HG03342 (cell line): ENCODE data around the gene UFD1.

Experiments
- ATAC-seq: cut with Tn5 transposase; IDR thresholded peaks from one replicate; pipeline ENCODE4 v1.9.1; 2021; ENCODE audit warnings: mild to moderate bottlenecking, moderate library complexity; ENCODE audit not compliant: unreplicated experiment

Gene UFD1, protein sequence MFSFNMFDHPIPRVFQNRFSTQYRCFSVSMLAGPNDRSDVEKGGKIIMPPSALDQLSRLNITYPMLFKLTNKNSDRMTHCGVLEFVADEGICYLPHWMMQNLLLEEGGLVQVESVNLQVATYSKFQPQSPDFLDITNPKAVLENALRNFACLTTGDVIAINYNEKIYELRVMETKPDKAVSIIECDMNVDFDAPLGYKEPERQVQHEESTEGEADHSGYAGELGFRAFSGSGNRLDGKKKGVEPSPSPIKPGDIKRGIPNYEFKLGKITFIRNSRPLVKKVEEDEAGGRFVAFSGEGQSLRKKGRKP

DNA sequence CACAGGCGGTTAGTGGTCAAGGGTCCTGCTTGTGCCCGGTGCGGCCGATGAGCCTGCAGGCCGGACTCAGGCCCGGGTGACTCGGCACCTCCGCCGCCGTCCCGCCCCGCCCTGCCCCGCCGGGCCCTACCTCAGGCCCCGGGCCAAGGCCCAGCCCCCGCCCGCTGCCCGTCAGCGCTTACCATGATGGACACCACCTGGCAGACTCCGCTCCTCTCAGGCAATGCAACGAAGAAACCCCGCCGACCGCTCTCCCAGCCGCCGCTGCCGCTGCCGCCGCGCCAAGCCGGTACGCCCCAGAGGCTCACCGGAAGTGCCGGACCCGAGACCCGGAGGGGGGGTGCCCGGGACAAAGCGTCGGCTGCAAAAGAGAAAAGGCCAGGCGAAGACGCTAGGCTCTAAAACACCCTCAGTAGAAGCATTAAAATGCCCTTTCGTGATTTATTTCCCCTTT is at the start of gene UFD1:
Gene UFD1 (minus strand): TSS at position 293 of the 454 bp plus-strand sequence. CDS start 108 bp downstream, at position 185.
- peak; percentile 43 for ATAC-seq

DNA sequence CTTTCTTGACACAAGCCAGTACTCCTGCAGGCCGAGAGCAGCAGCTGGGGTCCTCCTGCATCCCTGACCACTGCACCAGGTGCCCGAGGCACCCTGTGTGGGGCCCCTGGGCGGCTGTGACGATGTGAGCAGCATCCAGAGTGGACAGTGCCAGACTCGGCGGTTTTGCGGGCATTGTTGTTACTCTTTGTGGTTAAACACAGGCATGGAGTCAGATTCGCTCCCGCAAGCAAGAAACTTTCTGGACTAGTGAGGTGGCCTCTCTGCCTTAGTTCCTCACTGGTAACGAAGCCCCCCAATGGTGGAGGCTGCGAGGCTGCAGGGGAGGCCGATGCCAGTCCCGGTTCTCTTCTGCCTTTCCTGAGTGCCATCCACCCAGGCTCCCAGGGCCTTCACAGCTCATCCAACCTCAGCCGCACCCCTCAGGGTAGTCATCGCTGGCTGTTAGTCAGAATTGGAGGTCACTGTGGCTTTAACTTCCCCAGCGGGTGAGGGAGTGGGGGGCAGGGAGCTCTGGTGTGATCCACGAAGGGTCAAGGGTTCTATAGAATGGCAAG is 48.9 kb upstream of the UFD1 start:
- no peak for ATAC-seq

DNA sequence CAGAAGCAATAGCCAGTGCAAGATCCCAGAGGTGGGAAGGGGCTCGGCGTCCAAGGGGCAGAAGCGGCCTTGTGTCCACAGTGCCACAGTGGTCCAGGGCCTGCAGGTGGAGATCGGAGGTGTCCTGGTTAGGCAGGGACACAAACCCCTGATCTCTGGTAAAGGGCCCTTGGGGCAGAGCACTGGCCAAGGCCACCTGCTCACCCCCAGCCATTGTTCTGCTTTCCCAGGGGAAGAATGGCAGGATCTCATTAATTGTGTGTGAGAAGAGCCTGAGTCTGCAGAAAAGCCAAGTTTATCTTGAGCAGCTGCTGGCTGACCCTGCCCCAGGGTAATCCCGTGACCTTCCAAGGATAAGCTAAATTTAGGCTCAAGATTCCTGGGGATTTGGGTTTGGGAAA is 48.3 kb upstream of the UFD1 start:
- no peak for ATAC-seq

DNA sequence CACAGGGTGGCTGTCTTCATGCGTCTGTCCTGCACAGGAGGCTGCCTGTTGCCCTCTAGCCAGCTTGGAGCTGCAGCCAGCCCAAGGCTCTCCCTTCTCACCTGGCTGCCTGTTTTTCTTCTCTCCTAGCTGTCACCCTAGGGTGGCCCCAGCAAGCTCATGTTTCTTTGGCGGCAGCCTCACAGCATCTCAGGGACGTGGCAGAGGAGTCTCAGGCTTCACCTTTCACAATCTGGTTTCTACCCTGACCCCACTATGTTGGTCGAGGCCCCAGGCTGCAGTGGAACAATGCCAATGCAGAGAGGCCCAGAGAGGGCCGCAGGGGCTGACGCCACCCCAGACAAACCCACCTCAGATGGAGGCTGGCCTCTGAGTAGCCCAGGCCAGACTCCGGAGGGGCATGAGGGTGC is 47.7 kb upstream of the UFD1 start:
- ATAC-seq, result no peak

DNA sequence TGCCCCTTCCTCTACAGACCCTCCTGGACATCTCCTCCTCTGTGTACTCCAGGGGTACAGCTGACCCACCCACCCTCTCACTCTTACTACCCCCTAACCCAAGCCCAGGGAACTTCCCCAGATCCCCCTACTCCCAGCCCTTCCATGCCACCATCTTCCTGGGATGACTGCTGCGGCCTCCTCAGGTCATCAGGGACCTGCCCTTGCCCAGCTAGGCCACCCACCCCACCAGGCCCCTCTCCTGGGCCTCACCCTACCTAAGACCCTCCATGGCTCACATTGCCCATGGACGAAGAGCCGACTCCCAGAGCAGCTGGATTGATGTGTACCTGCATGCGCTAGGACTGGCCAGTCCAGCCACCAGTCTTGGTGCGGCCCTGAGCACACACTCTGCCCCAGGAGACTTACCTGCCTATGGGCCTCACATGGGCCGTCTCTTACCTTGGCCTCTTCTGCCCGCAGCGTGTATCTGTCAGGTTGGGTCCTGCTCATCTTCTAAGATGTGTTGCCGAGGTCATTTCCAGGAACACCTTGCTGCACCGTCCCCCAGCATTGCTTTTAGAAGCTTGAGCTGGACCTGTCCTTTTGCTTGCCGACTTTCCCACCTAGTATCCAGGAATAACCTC is 47.2 kb upstream of the UFD1 start:
- no peak for ATAC-seq

DNA sequence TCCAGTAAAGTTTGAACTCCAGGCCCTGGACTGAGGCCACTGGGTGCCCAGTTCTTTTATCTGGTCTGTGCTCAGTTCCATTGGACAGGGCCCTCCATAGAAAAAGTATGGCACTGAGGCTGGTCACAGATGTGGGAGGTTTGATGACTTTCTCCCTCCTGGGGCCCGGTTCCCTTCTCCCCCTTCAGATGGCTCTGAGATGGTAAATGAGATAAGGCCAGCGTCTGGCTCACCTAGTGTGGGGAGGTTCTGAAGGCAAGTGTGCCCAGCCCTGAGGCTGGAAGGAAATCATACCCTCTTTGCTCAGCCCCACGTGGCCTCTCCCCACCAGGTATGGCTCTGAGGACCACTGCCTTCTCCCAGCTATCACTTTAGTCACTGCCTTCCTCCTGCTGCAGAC is 46.7 kb upstream of the UFD1 start:
- ATAC-seq, result no peak

DNA sequence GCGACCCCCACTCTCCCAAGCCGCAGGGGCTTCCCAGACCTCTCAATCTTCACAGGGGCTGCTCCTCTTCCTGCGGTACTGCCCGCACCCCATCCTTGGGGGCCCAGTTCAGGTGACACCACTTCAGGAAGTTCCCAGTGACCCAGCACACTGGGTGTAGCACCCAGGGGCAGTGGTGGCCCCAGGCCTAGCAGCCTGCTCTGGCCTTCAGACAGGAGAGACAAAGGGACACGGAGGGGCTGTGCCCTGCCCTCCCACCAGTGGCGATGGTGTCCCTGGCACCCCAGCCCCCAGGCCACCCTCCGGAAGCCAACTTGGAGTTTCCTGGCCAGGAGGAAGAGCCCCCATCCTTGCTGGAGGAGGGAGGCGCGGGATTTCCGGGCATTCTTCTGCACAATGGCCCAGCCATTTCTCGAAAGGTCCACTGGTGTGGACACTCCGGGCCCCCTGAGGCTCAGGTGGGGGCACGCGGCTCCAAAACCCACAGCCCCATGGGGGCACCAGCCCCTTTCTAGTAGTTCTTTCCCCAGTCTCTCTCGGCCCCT is 46.2 kb upstream of the UFD1 start:
- no peak for ATAC-seq

DNA sequence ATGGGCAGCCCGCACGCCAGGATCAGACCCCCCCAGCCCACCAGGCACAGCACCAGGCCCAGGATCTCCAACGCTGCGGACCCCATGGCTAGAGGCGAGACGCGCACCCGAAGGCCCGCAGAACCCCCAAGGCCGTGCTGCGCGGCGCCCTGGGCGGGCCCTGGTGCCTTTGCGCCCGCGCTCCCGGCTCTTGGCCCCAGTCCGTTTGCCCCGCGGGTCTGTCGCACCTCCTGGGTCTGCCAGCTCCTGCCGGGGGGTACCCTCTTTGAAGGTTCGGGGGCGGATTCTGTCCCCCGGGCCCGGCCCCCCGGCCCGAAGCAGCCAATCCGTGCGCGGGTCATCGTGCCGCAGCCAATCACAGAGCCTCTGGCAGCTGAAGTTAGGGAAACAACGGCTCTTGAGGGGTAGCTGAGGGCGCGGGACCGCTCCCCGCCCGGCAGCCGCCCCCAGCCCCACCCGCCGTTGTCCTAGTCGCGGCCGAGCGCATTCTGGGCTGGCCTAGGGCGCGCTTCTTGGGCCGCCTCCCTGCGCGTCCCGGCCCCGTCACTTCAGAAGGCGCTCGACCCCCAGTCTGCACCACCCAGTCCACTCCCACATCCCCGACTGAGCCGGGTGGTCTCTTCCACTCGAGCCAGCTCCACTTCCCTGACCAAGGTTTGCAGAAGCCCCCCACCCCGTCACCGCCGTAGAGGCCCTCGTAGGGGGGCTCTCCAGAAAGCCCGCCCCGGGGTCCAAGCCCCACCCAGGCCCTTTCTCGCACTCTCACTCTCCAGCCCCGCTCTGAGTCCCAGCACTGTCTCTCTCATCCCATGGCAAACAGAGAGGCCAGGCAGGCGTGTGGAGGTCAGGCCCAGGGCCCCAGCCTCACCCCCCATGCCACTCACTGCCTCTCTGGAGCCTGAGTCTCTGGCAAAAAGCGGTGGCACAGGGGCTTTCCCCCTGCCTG is 45.5 kb upstream of the UFD1 start, which contains the start of gene CLDN5:
Gene CLDN5 (minus strand): TSS at position 241 of the 946 bp plus-strand sequence. CDS start 155 bp downstream, at position 86.
- ATAC-seq, result no peak

DNA sequence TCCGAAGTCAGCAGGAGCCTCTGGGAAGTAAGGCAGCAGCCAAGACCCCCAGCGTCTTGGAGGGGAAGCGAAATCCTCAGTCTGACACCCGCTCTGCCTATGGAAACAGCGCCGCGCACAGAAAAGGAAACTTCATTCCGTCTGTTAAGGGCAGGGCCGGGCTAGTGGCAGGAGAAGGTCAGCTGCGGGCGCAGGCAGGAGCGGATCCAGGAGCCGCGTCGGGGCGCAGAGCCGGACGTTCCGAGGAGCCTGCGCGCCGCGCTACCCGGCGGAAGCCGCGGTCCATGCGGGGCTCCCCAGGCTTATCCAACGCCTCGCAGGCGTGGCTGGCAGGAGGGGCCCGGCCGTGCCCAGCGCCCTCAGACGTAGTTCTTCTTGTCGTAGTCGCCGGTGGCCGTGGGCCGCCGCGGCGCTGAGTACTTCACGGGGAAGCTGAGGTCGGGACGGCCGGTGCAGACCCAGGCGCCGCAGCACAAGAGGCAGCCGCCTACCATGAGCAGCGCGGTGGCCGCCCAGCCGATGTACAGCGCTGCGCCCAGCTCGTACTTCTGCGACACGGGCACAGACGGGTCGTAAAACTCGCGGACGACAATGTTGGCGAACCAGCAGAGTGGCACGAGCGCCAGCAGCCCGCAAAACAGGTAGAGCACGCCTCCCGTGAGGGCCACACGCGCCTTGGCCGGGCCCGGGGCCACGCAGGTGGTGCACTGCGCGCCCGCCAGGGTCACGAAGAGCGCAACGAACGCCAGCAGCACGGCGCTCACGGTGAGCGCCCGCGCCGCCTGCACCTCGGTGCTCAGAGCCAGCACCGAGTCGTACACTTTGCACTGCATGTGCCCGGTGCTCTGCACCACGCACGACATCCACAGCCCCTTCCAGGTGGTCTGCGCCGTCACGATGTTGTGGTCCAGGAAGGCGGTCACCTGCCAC is 44.5 kb upstream of the UFD1 start:
- ATAC-seq, result no peak

DNA sequence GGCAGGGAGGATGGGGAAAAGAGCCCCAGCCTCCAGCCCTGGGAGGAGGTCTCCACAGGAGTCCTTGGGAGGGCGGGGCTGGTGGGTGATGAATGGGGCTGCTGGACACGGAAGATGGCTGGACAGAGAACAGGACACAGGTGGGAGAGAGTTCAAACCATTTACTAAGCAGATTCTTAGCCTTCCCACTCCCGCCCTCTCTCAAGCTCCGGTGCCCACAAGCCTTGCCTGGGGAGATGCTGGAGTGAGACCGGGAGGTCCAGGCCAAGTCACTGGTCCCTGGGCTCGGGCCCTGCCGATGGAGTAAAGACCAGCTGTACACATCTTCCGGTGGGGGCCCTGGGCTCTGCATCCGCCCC is 43.9 kb upstream of the UFD1 start:
- ATAC-seq, result no peak

DNA sequence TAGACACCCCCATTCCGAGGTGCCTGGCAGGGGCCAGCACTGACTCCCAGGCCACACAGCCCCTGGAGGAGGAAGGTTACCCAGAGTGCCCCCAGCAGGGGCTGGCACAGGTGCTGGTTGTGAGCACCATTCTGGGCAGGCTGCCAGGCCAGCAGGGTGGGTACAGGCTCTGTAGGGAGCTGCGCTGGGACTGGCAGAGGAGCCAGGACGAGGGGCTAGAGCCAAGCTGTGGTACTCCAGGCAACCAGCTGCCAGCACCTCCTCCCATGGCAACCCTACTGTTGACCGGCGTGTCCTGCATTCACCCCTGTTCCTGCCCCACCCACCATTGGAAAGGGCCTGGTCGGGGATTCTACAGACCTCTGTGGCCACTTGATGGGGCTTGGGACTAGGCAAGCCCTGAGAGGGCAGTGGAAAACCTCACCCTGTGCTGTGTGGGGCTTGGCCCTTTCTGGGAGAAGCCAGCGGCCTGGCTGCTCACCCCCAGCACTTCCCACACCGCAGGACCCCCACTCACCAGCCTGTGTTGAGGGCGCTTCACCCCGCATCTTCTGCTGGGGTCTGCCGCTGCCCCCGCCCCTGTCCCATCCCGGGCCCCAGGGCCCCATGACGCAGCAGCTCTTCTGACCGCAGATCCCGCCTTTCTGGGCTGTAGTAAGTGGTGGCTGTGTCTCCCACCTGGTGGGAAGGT is 43.3 kb upstream of the UFD1 start:
- no peak for ATAC-seq

DNA sequence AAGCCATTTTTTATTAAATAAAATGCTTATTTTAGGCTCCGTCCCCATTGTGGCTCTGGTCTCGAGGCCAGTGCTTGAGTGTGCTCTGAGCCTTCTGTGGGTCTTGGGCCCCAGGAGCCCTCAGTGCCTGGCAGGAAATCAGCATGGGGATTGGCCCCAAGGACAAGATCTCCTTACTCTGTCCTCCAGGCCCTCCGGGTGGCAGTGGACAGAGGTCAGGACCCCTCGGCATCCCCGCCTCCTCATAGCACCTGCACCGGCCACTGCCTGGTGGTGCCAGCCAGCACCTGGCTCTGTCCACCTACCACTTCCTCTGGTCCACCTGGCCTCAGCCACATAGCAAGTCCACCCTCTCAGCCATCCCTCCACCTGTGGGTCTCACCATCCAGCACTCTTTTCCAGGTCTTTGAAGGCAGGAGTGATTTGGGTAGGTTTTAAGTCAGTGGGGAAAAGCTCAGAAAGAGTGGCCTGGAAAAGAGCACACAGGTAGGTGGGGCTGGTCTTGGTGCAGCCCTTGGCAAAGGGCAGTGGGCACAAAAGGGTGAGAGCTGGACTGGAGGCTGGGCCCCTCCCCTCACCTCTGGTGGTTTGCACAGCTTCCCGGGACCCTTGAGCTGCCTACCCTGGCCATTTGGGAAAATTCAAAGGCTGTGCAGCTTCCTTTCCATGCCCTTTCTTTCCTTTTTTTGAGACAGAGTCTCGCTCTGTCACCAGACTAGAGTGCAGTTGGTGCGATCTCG is 41.7 kb upstream of the UFD1 start:
- ATAC-seq, result no peak

DNA sequence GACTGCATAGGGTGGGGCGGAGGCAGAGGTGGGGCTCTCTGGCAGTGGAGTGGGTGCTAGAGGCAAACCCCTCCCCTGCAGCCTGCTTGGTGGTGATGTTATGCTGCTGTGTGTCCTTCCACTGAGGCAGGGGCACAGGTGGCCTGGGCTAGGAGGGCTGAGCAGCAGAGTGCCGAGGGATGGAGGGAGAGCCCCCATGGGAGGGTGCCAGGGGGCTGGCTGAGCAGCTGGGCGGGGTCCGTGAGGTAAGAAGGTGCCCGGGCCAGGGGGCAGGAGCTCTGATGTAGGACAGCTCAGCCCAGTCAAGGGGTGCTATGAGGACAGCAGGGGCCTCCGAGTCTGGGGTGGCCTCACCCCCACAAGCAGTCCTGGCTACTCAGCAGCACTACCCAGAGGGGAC is 41.0 kb upstream of the UFD1 start:
- ATAC-seq, result no peak

DNA sequence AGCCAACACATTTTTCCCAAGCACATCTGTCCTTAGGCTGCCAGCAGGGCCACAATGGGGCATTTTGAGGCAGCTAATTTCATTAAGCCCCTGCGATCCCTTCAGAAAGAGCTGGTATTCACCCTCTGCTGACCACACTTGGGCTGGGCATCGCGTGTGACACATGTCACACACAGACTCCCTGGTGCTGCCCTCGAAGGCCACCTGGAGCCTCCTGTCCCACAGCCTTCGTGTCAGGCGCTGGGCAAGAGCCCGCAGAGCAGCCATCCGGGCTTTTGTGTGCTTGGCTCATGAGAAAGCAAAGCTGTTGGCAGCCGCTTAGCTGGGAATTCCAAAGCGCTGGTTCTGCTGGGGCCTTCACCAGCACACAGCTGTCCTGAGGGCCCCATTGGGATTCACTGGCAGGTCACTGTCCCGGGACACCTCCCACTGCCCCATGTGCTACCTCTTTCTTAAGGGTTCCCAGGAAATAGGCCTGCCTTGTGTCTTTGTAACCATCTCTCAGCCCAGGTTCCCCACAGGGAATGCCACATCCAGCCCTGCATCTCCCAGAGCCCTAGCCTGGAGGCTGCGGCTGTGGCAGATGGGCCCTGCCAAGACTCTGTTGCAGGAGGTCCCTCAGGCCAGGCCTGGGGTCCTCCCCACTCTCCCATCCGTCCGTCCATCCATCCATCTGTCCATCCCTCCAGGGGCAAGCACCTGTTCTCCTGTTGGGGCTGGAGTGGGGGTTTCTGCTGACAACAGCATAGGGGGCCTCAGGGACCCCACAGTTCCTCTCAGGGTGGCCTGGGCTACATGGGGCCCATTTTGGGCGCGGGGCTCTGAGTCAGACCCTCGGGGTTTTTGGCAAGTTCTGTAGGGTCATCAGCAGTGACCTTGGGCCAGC is 40.3 kb upstream of the UFD1 start:
- ATAC-seq, result no peak

DNA sequence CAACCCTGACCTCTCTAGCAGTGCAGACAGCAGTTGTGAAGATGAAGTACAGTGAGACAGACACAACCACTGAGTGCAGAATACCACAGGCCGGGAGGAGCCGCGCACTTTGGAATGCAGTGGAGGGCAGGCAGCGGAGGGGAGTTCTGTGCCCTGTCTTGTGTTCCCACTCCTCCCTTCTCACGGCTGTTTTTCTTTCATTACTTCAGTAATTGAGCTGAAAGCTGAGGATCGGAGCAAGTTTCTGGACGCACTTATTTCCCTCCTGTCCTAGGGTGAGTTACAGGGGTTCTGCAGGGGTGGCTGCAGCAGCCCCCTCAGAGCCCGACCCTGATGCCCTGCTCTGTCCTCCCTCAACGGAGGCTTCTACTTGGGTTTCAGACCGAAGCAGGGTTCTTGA is 39.6 kb upstream of the UFD1 start:
- ATAC-seq, result no peak

DNA sequence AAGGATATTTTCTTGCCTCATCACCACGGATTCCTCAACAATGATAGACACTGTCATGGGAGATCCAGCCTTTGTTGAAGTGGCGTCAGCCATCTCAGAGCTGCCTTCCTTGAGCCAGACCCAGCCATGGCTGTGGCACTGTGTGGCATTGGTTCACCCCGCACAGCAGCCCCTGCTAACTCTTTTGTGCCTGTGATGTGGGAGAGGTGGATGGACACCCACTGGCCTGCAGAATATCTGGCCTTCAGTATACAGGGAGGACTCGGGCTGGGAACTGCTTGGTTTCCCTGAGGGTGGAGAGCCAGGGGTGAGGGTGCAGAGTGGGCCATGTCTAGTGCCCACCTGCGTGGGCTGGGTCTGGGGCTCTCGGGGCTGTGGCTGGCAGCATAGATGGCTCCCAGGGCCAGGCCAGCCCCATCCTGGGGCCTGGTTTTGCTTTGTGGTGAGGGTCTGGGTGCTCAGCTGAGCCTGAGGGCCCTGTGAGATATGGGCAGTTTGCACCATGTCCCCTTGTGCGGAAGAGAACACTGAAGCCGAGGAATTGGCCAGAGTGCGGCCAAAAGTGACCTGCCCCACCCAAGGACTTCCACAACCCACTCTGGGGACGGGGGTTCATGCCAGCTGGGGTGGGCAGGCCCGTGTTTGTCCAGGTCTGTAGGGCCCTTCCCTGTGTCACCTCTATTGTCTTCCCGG is 39.1 kb upstream of the UFD1 start:
- no peak for ATAC-seq

DNA sequence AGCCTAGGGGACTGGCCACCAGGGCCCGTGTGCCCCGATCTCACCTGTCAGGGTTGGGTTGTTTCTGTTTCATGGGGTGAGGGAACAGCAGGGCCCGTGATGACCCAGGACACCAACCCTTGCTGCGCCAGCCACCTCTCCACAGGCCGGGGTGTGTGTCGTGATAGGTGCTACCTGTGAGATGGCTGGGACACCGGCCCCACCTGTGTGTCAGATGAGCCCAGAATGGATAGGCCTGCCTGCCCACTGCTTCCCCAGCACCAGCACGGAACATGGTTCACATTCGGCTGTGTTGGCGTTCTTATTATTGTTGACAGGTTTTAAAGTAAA is 38.1 kb upstream of the UFD1 start:
- ATAC-seq, result no peak
